Right atrium auricular region (tissue), 2 donors: Measurements from ENCODE around the gene RAB40AL. TPM values are rescaled to one million over a fixed set of nuclear protein-coding genes. Genes with fewer than 3 reads are reported as not detected.

Experiments
- DNase-seq: peaks from one replicate; pipeline ENCODE4 v3.0.0-alpha.2; 2019; ENCODE audit warnings: low spot score
- H3K27ac ChIP-seq, 2 donors: fragments of 200-600 bp; sonication (generic); 1 replicate in 1 of 2; 2 replicates in 1 of 2; pipeline ENCODE4 v1.5.1; 2016 to 2019
- H3K27me3 ChIP-seq, 2 donors: fragments of 200-600 bp; sonication (generic); one replicate each; pipeline versions ENCODE4 v1.5.1 to v1.6.0; 2017 to 2019
- H3K36me3 ChIP-seq: fragments of 200-600 bp; sonication (generic); one replicate; pipeline ENCODE4 v1.5.1; 2016
- H3K4me1 ChIP-seq, 2 donors: fragments of 200-600 bp; sonication (generic); one replicate each; pipeline versions ENCODE4 v1.5.1 to v1.6.0; 2017 to 2019
- H3K4me3 ChIP-seq, 2 donors: fragments of 200-600 bp; sonication (generic); 1 replicate in 1 of 2; 2 replicates in 1 of 2; pipeline ENCODE4 v1.5.1; 2017 to 2019; ENCODE audit warnings: mild to moderate bottlenecking in 1 of 2, moderate library complexity in 1 of 2
- H3K9me3 ChIP-seq, 2 donors: fragments of 200-600 bp; sonication (generic); one replicate each; pipeline ENCODE4 v1.5.1; 2019
- CTCF ChIP-seq, 2 donors: fragments of 200-600 bp; sonication (generic); IDR thresholded peaks; one replicate each; pipeline ENCODE4 v1.5.1; 2019; ENCODE audit warnings: antibody characterized with exemption in 2 of 2
- total RNA-seq, 2 donors: library from RNA; depleted of rRNA; stranded (reverse); fragments of >200 nt; gene quantifications; one replicate each; pipeline ENCODE4 v1.1.0, GENCODE V29; 2016

Gene RAB40AL
- total RNA-seq, 2 donors from 2014 or later, result 1.6 TPM; not detected in 1

GRCh38 chrX:102930990-102931756 is 5.9 kb upstream of the RAB40AL start:
- H3K9me3 ChIP-seq, result no peaks in the 10 kb centered on the region
- no peak for DNase-seq
- no peak overlapping the region for H3K27ac ChIP-seq
- TF ChIP-seq CTCF (IDR thresholded peaks at IDR 0.05), result no peak
- no peaks in the 10 kb centered on the region for H3K27me3 ChIP-seq
- H3K4me1 ChIP-seq, result no peaks in the 10 kb centered on the region
- H3K36me3 ChIP-seq, result no peaks in the 10 kb centered on the region
- H3K4me3 ChIP-seq, result no peak overlapping the region

GRCh38 chrX:102934624-102935023 is 2.4 kb upstream of the RAB40AL start:
- no peak overlapping the region for H3K4me3 ChIP-seq
- no peaks in the 10 kb centered on the region for H3K9me3 ChIP-seq
- no peaks in the 10 kb centered on the region for H3K4me1 ChIP-seq
- H3K36me3 ChIP-seq, result no peaks in the 10 kb centered on the region
- no peak for DNase-seq
- H3K27ac ChIP-seq, result no peak overlapping the region
- TF ChIP-seq CTCF (IDR thresholded peaks at IDR 0.05), result peak; percentile 51 to 61
- no peaks in the 10 kb centered on the region for H3K27me3 ChIP-seq

GRCh38 chrX:102950908-102951866 is 14.1 kb downstream of the RAB40AL start:
- Histone ChIP-seq H3K4me3 (no peak overlapping the region), H3K27me3 (no peaks in the 10 kb centered on the region), H3K36me3 (no peaks in the 10 kb centered on the region), H3K27ac (no peak overlapping the region), H3K4me1 (no peaks in the 10 kb centered on the region), H3K9me3 (no peaks in the 10 kb centered on the region)
- peak; percentile 37 to 68 for TF ChIP-seq CTCF (IDR thresholded peaks at IDR 0.05)
- DNase-seq, result no peak

GRCh38 chrX:102957751-102958150 is 20.7 kb downstream of the RAB40AL start:
- Histone ChIP-seq H3K27me3 (no peaks in the 10 kb centered on the region), H3K36me3 (no peaks in the 10 kb centered on the region), H3K4me1 (no peaks in the 10 kb centered on the region), H3K4me3 (no peak overlapping the region), H3K9me3 (no peaks in the 10 kb centered on the region), H3K27ac (no peak overlapping the region)
- no peak for TF ChIP-seq CTCF (IDR thresholded peaks at IDR 0.05)
- DNase-seq, result no peak

- H3K36me3 ChIP-seq, result no peaks in the 10 kb centered on the region
- H3K4me1 ChIP-seq, result no peaks in the 10 kb centered on the region
- H3K27me3 ChIP-seq, result no peaks in the 10 kb centered on the region
- no peak for DNase-seq
- H3K9me3 ChIP-seq, result no peaks in the 10 kb centered on the region
- no peak for TF ChIP-seq CTCF (IDR thresholded peaks at IDR 0.05)
- H3K27ac ChIP-seq, result no peak overlapping the region
- no peak overlapping the region for H3K4me3 ChIP-seq
Observed at GRCh38 chrX:102958794-102959193, 21.7 kb downstream of the RAB40AL start.
